ENCODE measurements around the gene C15orf39. TPM values are rescaled to one million over a fixed set of nuclear protein-coding genes. Genes with fewer than 3 reads are reported as not detected.
A peak's percentile ranks its signal among the peaks of the same experiment; 100 is the strongest.

C15orf39 gene
- total and polyA plus RNA-seq, 2 of the 13 experiments (the other 11 are each of a cell fraction or from before 2014, with no cell fraction given) = 6.2 to 13.5 TPM

DNA sequence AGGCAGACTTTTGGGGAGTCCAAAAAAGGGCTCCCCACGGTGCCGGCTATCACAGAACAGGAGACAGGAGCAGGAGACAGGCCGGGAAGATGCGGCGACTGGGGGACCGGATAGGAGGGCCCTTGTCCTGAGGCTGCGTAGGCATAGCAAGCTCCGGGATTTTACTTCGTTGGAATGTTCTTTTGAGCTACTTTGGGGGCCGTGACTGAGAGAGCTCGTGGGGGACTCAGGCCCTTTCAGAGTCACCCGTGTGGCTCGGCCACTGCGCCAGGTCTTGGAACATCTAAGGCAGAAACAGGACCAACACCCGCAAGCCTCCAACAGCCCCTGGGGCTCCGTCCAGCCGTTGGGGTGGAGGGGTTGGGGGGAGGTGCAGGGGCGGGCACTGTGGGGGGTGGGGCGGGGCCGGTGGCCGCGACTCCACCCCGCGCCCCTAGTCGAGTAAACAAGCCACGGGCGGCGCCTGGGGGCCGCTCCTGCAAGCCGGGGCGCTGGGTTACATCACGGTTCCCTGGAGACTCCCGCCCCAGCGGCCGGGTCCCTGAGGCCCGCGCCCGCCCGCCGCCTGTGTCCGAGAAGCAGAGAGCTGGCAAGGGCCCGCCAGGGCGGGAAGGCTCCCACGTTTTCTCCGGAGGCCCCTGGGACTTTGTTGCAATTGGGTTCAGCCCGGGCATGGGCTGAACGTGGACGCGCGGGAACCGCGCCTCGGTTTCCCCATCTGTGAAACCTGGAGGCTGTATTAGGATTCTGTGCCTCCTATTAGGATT, 23.3 kb upstream of the C15orf39 start (continued):
- TF ChIP-seq JARID2 (CRISPR knock-in tag; IDR thresholded peaks at IDR 0.05; ENCODE audit: insufficient replicate concordance) (no peak), YEATS4 (CRISPR knock-in tag; IDR thresholded peaks at IDR 0.05; ENCODE audit: borderline replicate concordance) (no peak), XRCC5 (optimal IDR thresholded peaks at IDR 0.05; ENCODE audit: low read length) (peak; percentile 10), FOXJ3 (CRISPR knock-in tag; IDR thresholded peaks at IDR 0.05; ENCODE audit: borderline replicate concordance) (0 out of 2 replicates have a peak, but pooled peaks have one; percentile 20), SOX6 (IDR thresholded peaks at IDR 0.05) (no peak), SOX6 (CRISPR knock-in tag; IDR thresholded peaks at IDR 0.05) (peak; percentile 40; the same call in 1 of the 2 replicates), ZNF234 (CRISPR knock-in tag; conservative IDR thresholded peaks at IDR 0.05) (no peak), U2AF1 (optimal IDR thresholded peaks at IDR 0.05; ENCODE audit: low read depth, low read length) (peak; percentile 45), ZNF30 (CRISPR knock-in tag; IDR thresholded peaks at IDR 0.05) (no peak), PHF8 (CRISPR knock-in tag; IDR thresholded peaks at IDR 0.05) (peak; percentile 41), KLF16 (CRISPR knock-in tag; IDR thresholded peaks at IDR 0.05) (peak in 1 of 2 experiments; percentile 42; a peak in 1 of 4 replicates), CREB1 (IDR thresholded peaks at IDR 0.05) (no peak), CREB1 (CRISPR knock-in tag; IDR thresholded peaks at IDR 0.05) (no peak), ZNF337 (CRISPR knock-in tag; IDR thresholded peaks at IDR 0.05; ENCODE audit: borderline replicate concordance, low read depth) (no peak), ZNF614 (CRISPR knock-in tag; IDR thresholded peaks at IDR 0.05; ENCODE audit: borderline replicate concordance) (0 out of 2 replicates have a peak, but pooled peaks have one; percentile 29), HDAC2 (CRISPR knock-in tag; IDR thresholded peaks at IDR 0.05) (peak; percentile 28; the same call in 1 of the 2 replicates), SRSF9 (IDR thresholded peaks at IDR 0.05; ENCODE audit: borderline replicate concordance, insufficient read depth, low read depth, low read length, poor library complexity, severe bottlenecking) (no peak), CEBPG (CRISPR knock-in tag; IDR thresholded peaks at IDR 0.05) (peak; percentile 63), ATM (IDR thresholded peaks at IDR 0.05; ENCODE audit: borderline replicate concordance) (no peak)
- TF ChIP-seq, protein P1, sequence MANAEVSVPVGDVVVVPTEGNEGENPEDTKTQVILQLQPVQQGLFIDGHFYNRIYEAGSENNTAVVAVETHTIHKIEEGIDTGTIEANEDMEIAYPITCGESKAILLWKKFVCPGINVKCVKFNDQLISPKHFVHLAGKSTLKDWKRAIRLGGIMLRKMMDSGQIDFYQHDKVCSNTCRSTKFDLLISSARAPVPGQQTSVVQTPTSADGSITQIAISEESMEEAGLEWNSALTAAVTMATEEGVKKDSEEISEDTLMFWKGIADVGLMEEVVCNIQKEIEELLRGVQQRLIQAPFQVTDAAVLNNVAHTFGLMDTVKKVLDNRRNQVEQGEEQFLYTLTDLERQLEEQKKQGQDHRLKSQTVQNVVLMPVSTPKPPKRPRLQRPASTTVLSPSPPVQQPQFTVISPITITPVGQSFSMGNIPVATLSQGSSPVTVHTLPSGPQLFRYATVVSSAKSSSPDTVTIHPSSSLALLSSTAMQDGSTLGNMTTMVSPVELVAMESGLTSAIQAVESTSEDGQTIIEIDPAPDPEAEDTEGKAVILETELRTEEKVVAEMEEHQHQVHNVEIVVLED (CRISPR knock-in tag; IDR thresholded peaks at IDR 0.05; ENCODE audit: borderline replicate concordance) = 0 out of 2 replicates have a peak, but pooled peaks have one; percentile 8
- TF ChIP-seq, protein P2, sequence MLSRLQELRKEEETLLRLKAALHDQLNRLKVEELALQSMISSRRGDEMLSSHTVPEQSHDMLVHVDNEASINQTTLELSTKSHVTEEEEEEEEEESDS (CRISPR knock-in tag; IDR thresholded peaks at IDR 0.05; ENCODE audit: borderline replicate concordance) = no peak
- TF ChIP-seq, protein P3, sequence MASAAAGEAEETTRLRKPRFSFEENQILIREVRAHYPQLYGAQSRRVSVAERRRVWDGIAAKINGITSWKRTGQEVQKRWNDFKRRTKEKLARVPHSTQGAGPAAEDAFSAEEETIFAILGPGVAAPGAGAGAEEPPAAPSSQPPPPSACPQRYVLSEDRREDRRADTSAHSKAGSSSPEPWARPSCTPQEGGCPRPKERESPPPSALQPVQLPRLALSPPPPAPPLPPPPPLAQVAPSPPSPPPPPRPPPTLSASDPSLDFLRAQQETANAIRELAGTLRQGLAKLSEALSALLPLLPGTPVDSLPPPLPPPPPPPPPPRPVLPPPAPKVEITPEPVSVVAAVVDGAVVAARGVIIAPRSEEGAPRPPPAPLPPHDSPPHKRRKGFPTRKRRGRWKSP (CRISPR knock-in tag; IDR thresholded peaks at IDR 0.05) = peak; percentile 49; the same call in 1 of the 2 replicates
- TF ChIP-seq, protein P4, sequence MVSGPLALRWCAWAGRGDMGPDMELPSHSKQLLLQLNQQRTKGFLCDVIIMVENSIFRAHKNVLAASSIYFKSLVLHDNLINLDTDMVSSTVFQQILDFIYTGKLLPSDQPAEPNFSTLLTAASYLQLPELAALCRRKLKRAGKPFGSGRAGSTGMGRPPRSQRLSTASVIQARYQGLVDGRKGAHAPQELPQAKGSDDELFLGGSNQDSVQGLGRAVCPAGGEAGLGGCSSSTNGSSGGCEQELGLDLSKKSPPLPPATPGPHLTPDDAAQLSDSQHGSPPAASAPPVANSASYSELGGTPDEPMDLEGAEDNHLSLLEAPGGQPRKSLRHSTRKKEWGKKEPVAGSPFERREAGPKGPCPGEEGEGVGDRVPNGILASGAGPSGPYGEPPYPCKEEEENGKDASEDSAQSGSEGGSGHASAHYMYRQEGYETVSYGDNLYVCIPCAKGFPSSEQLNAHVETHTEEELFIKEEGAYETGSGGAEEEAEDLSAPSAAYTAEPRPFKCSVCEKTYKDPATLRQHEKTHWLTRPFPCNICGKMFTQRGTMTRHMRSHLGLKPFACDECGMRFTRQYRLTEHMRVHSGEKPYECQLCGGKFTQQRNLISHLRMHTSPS (CRISPR knock-in tag; IDR thresholded peaks at IDR 0.05; ENCODE audit: low read depth) = peak; percentile 43; the same call in 1 of the 2 replicates

All from HepG2 (cell line).